Suprapubic skin (tissue), 4 donors: ENCODE results near the gene ANXA4.

ENCODE experiments used
- CTCF ChIP-seq, 2 donors: fragments of 200-600 bp in 1 of 2; fragments of 450-650 bp in 1 of 2; sonication (generic) in 1 of 2; IDR thresholded peaks; one replicate each; pipeline ENCODE4 v1.5.1; 2016 to 2019; ENCODE audit warnings: antibody characterized with exemption in 2 of 2, mild to moderate bottlenecking in 1 of 2, moderate library complexity in 1 of 2
- POLR2A ChIP-seq, 2 donors: fragments of 450-650 bp; IDR thresholded peaks; one replicate each; pipeline ENCODE4 v1.6.1; 2017; ENCODE audit warnings: antibody characterized with exemption in 2 of 2, mild to moderate bottlenecking in 2 of 2, moderate library complexity in 2 of 2
- POLR2AphosphoS5 ChIP-seq, 3 donors: sonication (generic); formaldehyde crosslinking; IDR thresholded peaks; one replicate each; pipeline ENCODE4 v1.6.1; 2017; ENCODE audit warnings: antibody characterized with exemption in 3 of 3

GRCh38 chr2:69786052-69786560 lies 44.2 kb downstream of the ANXA4 start:
- TF ChIP-seq CTCF (IDR thresholded peaks at IDR 0.05): no peak
- no peak for TF ChIP-seq POLR2AphosphoS5 (IDR thresholded peaks at IDR 0.05)
- TF ChIP-seq POLR2A (IDR thresholded peaks at IDR 0.05): no peak
